B cell (primary cell): Measurements from ENCODE around the gene TMEM45A. TPM values are rescaled to one million over a fixed set of nuclear protein-coding genes. Genes with fewer than 3 reads are reported as not detected.
"Not testable (repeated sequence)": the region's sequence is repeated elsewhere in the genome, so short reads cannot be mapped to it uniquely, and the experiment has no call there.

Experiments
- ATAC-seq: fragments of 200-7000 bp; cut with Tn5 transposase; one replicate; pipeline ENCODE4 v1.10.0; 2021; ENCODE audit warnings: low read depth, mild to moderate bottlenecking, moderate number of reproducible peaks, moderate library complexity
- CTCF ChIA-PET: fragments of 350-600 bp; sonication (Branson Sonifier 250); formaldehyde crosslinking; loops from one replicate; lab custom pipeline; 2021; ENCODE audit warnings: antibody characterized with exemption, inconsistent platforms; lab: Charles Lee
- POLR2A ChIA-PET: fragments of 350-600 bp; sonication (Branson Sonifier 250); formaldehyde crosslinking; loops from one replicate; lab custom pipeline; 2021; ENCODE audit warnings: antibody characterized with exemption; lab: Charles Lee
- DNase-seq: peaks from one replicate; pipeline ENCODE4 v3.0.0; 2013
- H2AFZ ChIP-seq: 2 replicates; pipeline ENCODE4 v1.6.1; 2012; ENCODE audit warnings: mild to moderate bottlenecking, low read depth, low read length; ENCODE audit not compliant: insufficient read depth, poor library complexity, severe bottlenecking
- H3K27ac ChIP-seq, 2 donors: 1 replicate in 1 of 2; 2 replicates in 1 of 2; pipeline ENCODE4 v1.5.1; 2012 to 2013; ENCODE audit warnings: low read length in 2 of 2, mild to moderate bottlenecking in 2 of 2, moderate library complexity in 1 of 2
- H3K27me3 ChIP-seq, 4 experiments: fragments of 200-600 bp in 1 of 4; sonication (generic) in 1 of 4; replicated peaks in 1 of 4; 1 replicate in 2 of 4; 2 replicates in 2 of 4; pipeline versions ENCODE4 v1.6.1 to v1.7.0; 2013 to 2016; ENCODE audit warnings: low read length in 3 of 4, mild to moderate bottlenecking in 2 of 4, mixed read lengths in 1 of 4, moderate library complexity in 1 of 4; ENCODE audit not compliant: insufficient read depth in 4 of 4, control insufficient read depth in 3 of 4; ENCODE audit errors: control extremely low read depth in 1 of 4
- H3K36me3 ChIP-seq, 2 experiments: replicated peaks in 1 of 2; 1 replicate in 1 of 2; 2 replicates in 1 of 2; pipeline versions ENCODE4 v1.6.1 to v1.7.1; 2013; ENCODE audit warnings: low read length in 1 of 2; ENCODE audit not compliant: insufficient read depth in 2 of 2, control insufficient read depth in 1 of 2; ENCODE audit errors: control extremely low read depth in 1 of 2, extremely low read depth in 1 of 2
- H3K4me1 ChIP-seq, 2 donors: fragments of 200-600 bp in 1 of 2; sonication (generic) in 1 of 2; 1 replicate in 1 of 2; 2 replicates in 1 of 2; pipeline versions ENCODE4 v1.5.1 to v1.6.1; 2013 to 2017; ENCODE audit warnings: low read length in 2 of 2; ENCODE audit not compliant: control insufficient read depth in 2 of 2, insufficient read depth in 2 of 2
- H3K4me2 ChIP-seq: replicated peaks from 2 replicates; pipeline ENCODE3; 2012; ENCODE audit warnings: mild to moderate bottlenecking, low read depth, low read length; ENCODE audit not compliant: poor library complexity, severe bottlenecking
- H3K4me3 ChIP-seq, 5 experiments: fragments of 200-600 bp in 1 of 5; sonication (generic) in 1 of 5; 1 replicate in 3 of 5; 2 replicates in 2 of 5; pipeline versions ENCODE4 v1.5.1 to v1.7.0; 2011 to 2016; ENCODE audit warnings: low read length in 4 of 5, mild to moderate bottlenecking in 4 of 5, low read depth in 2 of 5, control low read depth in 1 of 5, moderate library complexity in 1 of 5; ENCODE audit not compliant: insufficient read depth in 1 of 5; ENCODE audit errors: control extremely low read depth in 1 of 5, extremely low read depth in 1 of 5
- H3K79me2 ChIP-seq: fragments of 200-600 bp; sonication (generic); one replicate; pipeline ENCODE4 v1.6.0; 2016; ENCODE audit warnings: low read length; ENCODE audit not compliant: control insufficient read depth, insufficient read depth
- H3K9ac ChIP-seq: fragments of 200-600 bp; sonication (generic); 2 replicates; pipeline ENCODE4 v1.6.1; 2017; ENCODE audit warnings: mild to moderate bottlenecking, low read length, moderate library complexity
- H3K9me3 ChIP-seq, 3 donors: one replicate each; pipeline versions ENCODE4 v1.6.1 to v1.7.1; 2013; ENCODE audit warnings: low read length in 2 of 3; ENCODE audit not compliant: control insufficient read depth in 2 of 3, insufficient read depth in 1 of 3; ENCODE audit errors: control extremely low read depth in 1 of 3
- H4K20me1 ChIP-seq: 2 replicates; pipeline ENCODE4 v1.6.0; 2012; ENCODE audit warnings: mild to moderate bottlenecking, low read length; ENCODE audit not compliant: insufficient read depth, control insufficient read depth, poor library complexity, severe bottlenecking
- H3K27ac Mint-ChIP-seq: one replicate; pipeline ENCODE4 v1.8.0; 2021; ENCODE audit warnings: mixed read lengths
- H3K27me3 Mint-ChIP-seq: one replicate; pipeline ENCODE4 v1.8.0; 2021; ENCODE audit warnings: mixed read lengths
- H3K4me1 Mint-ChIP-seq: one replicate; pipeline ENCODE4 v1.8.0; 2021; ENCODE audit warnings: mixed read lengths
- H3K4me3 Mint-ChIP-seq: one replicate; pipeline ENCODE4 v1.8.0; 2021; ENCODE audit warnings: mixed read lengths
- H3K9me3 Mint-ChIP-seq: one replicate; pipeline ENCODE4 v1.8.0; 2022; ENCODE audit warnings: mixed read lengths; ENCODE audit not compliant: insufficient read depth
- CTCF ChIP-seq: fragments of 200-600 bp; IDR thresholded peaks from one replicate; pipeline ENCODE4 v1.8.0; 2022; ENCODE audit warnings: antibody characterized with exemption, mild to moderate bottlenecking
- EZH2 ChIP-seq: IDR thresholded peaks from 2 replicates; pipeline ENCODE4 v1.6.1; 2012; ENCODE audit warnings: borderline replicate concordance, low read depth, mild to moderate bottlenecking, moderate library complexity, low read length; ENCODE audit not compliant: insufficient read depth, poor library complexity, severe bottlenecking
- WGBS: methylation state at CpG from one replicate; pipeline ENCODE4 v1.1.5; 2013; ENCODE audit warnings: missing lambda C conversion rate; ENCODE audit not compliant: insufficient coverage; 5-methylcytosine and 5-hydroxymethylcytosine counted together
- intact Hi-C: fragments of 100-400 bp; cut with micrococcal nuclease; formaldehyde crosslinking; loops from one replicate; pipeline ENCODE4 v1.10.0; 2022
- polyA plus RNA-seq: library from polyadenylated mRNA; depleted of rRNA; stranded (reverse); fragments of >200 nt; gene quantifications from 2 replicates; pipeline ENCODE4 v1.2.3, GENCODE V29; 2012
- total RNA-seq, 2 donors: library from RNA; stranded (reverse); fragments of 120-200 nt in 1 of 2; gene quantifications; 1 replicate in 1 of 2; 2 replicates in 1 of 2; pipeline versions ENCODE4 v1.2.3 to v1.2.4, GENCODE V29; 2013 to 2022

Gene TMEM45A
- total and polyA plus RNA-seq, 2 donors (not counting 1 experiment from before 2014, with no cell fraction given) = 0.20 TPM; not detected in 1

DNA sequence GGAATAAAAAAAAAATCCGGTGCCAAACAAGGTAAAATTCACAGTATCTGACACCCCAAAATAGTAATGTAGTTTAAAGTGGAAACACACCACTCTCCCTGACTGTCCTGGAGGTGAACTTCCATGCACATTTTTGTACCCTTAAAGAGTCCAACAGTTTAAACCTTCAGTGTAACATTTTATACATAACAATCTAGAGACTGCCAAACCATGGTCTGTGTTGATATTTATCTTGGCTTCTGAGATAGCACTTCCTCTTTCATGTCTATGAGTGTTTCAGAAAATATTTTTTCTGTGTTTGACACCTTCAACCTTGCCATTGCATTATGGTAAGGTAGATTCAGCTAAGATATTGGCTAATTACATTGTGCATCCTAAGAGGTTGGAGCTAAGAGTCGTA is 13.9 kb downstream of the TMEM45A start:
- no peak overlapping the region for H3K4me3 Mint-ChIP-seq
- H3K9me3 ChIP-seq = peaks cover 0 to 4% (median 0%) of the 10 kb centered on the region in 3 donors
- ChIA-PET POLR2A (no interaction called here), CTCF (no interaction called here)
- ATAC-seq (no peak), DNase-seq (no peak)
- H3K4me1 Mint-ChIP-seq = no peaks in the 10 kb centered on the region
- 86% methylated on average over 1 of the region's 2 CpGs for WGBS
- no peak overlapping the region for H3K27ac Mint-ChIP-seq
- H3K27me3 ChIP-seq = peaks cover 0 to 9% (median 0%) of the 10 kb centered on the region in 4 experiments
- H3K79me2 ChIP-seq = no peaks in the 10 kb centered on the region
- no peak overlapping the region for H3K27ac ChIP-seq
- H2AFZ ChIP-seq = no peak overlapping the region
- H4K20me1 ChIP-seq = no peaks in the 10 kb centered on the region
- no peaks in the 10 kb centered on the region for H3K9me3 Mint-ChIP-seq
- H3K4me1 ChIP-seq = no peaks in the 10 kb centered on the region
- no peak for TF ChIP-seq CTCF
- TF ChIP-seq EZH2 = no peak
- H3K36me3 ChIP-seq = no peaks in the 10 kb centered on the region
- intact Hi-C loops = no loop called here
- H3K9ac ChIP-seq = no peak overlapping the region
- H3K4me3 ChIP-seq = no peak overlapping the region
- no peak overlapping the region for H3K4me2 ChIP-seq
- peaks cover 47% of the 10 kb centered on the region for H3K27me3 Mint-ChIP-seq

DNA sequence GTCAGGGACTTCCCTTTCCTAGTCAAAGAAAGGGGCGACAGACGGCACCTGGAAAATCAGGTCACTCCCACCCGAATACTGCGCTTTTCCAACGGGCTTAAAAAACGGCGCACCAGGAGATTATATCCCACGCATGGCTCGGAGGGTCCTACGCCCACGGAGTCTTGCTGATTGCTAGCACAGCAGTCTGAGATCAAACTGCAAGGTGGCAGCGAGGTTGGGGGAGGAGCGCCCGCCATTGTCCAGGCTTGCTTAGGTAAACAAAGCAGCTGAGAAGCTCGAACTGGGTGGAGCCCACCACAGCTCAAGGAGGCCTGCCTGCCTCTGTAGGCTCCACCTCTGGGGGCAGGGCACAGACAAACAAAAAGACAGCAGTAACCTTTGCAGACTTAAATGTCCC is 17.4 kb downstream of the TMEM45A start:
- CTCF ChIA-PET, H3K36me3 ChIP-seq, H3K4me1 ChIP-seq, H3K27ac Mint-ChIP-seq, DNase-seq, H3K4me3 ChIP-seq, H3K4me1 Mint-ChIP-seq, H3K9me3 Mint-ChIP-seq, H3K4me2 ChIP-seq, H3K79me2 ChIP-seq, intact Hi-C loops, H3K27me3 ChIP-seq, H3K9ac ChIP-seq, H3K4me3 Mint-ChIP-seq, H4K20me1 ChIP-seq, H3K9me3 ChIP-seq, POLR2A ChIA-PET, ATAC-seq, H3K27ac ChIP-seq, H2AFZ ChIP-seq: not testable (repeated sequence)
- 100% methylated on average over 7 of the region's 15 CpGs for WGBS
- H3K27me3 Mint-ChIP-seq = peaks cover 32% of the 10 kb centered on the region
